PFSK-1 (cell line): ENCODE data around the gene ZNF688.

Source experiments
- POLR2AphosphoS5 ChIP-seq: IDR thresholded peaks from 2 replicates; pipeline ENCODE4 v1.6.1; 2012; ENCODE audit warnings: low read depth, mild to moderate bottlenecking, control low read depth, low read length, moderate library complexity
- SIN3A ChIP-seq: IDR thresholded peaks from 2 replicates; pipeline ENCODE4 v1.6.1; 2012; ENCODE audit warnings: mild to moderate bottlenecking, low read length, moderate library complexity, borderline replicate concordance; ENCODE audit not compliant: insufficient read depth
- TAF1 ChIP-seq: IDR thresholded peaks from 2 replicates; pipeline ENCODE4 v1.6.1; 2012; ENCODE audit warnings: low read length, control low read depth, borderline replicate concordance; ENCODE audit not compliant: insufficient read depth

DNA sequence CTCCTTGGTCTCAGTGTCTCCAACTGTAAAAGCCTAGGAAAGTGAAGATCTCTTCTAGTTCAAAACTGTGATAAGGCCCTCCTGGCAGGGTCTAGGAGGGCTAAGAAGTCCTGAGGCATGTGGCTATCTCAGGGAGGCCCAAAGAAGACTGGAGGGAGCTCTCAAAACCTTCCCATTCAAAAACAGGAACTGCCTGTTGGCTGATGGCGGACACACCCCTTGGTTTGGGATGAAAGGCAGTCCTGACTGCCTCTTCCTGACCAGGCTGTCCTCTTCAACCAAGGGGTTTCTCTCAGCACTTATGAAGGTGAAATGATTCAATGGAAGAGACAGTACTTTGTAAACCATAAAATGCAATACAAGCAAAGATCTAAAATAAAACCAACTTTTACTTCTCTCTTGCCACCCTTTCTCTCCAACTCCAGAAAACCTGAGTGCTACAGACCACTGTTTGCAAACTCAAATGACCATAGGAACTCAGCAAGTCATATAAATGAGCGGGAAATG lies 18.1 kb downstream of the ZNF688 start:
- TF ChIP-seq POLR2AphosphoS5 (no peak), SIN3A (no peak), TAF1 (no peak)
